HAP-1 (cell line): ENCODE measurements around the gene OR2D3.
"Not testable (repeated sequence)": the region's sequence is repeated elsewhere in the genome, so short reads cannot be mapped to it uniquely, and the experiment has no call there.

Experiments
- DNase-seq, 2 experiments: peaks; one replicate each; pipeline ENCODE4 v3.0.0-alpha.2; 2016 to 2020; ENCODE audit warnings: low spot score in 2 of 2
- H3K27me3 ChIP-seq: fragments of 250-450 bp; sonication (Bioruptor Pico); 2 replicates; pipeline ENCODE4 v1.5.1; 2020; ENCODE audit warnings: low read depth, mild to moderate bottlenecking, moderate library complexity
- H3K36me3 ChIP-seq: fragments of 250-450 bp; sonication (Bioruptor Pico); replicated peaks from 2 replicates; pipeline ENCODE4 v1.5.1; 2020; ENCODE audit warnings: mild to moderate bottlenecking
- H3K4me1 ChIP-seq: fragments of 250-450 bp; sonication (Bioruptor Pico); 2 replicates; pipeline ENCODE4 v1.5.1; 2020; ENCODE audit warnings: mild to moderate bottlenecking
- H3K4me3 ChIP-seq: fragments of 250-450 bp; sonication (Bioruptor Pico); 2 replicates; pipeline ENCODE4 v1.5.1; 2020; ENCODE audit warnings: mild to moderate bottlenecking, moderate library complexity
- H3K9me3 ChIP-seq: fragments of 250-450 bp; sonication (Bioruptor Pico); 2 replicates; pipeline ENCODE4 v1.5.1; 2020; ENCODE audit warnings: mild to moderate bottlenecking, moderate library complexity
- in situ Hi-C: fragments of 300-500 bp; cut with MboI; formaldehyde crosslinking; loops from 3 replicates; pipeline ENCODE4 v1.14.3; 2020; ENCODE audit warnings: low sequenced_read_pairs, inconsistent platforms, mixed read lengths

The OR2D3 gene

GRCh38 chr11:6920702-6921101 is at the start of gene OR2D3:
Gene OR2D3 (plus strand): TSS chr11:6921002. CDS start chr11:6921002, 0 bp downstream.
- in situ Hi-C loops = no loop called here

GRCh38 chr11:6871278-6871677 is 49.5 kb upstream of the OR2D3 start:
- Histone ChIP-seq H3K4me3 (no peak overlapping the region), H3K27me3 (no peaks in the 10 kb centered on the region; the same call in 1 of the 2 replicates), H3K36me3 (no peaks in the 10 kb centered on the region), H3K9me3 (no peaks in the 10 kb centered on the region), H3K4me1 (no peaks in the 10 kb centered on the region)
- no peak for DNase-seq
- in situ Hi-C loops = no loop called here

More at GRCh38 chr11:6920702-6921101, at the start of gene OR2D3:
- Histone ChIP-seq H3K4me3 (no peak within 1 kb of the TSS), H3K27me3 (no peaks in the 10 kb centered on the region), H3K36me3 (no peaks in the 10 kb centered on the region), H3K4me1 (no peaks in the 10 kb centered on the region; the same call in 1 of the 2 replicates), H3K9me3 (no peaks in the 10 kb centered on the region)
- DNase-seq = no peak

- no peak for DNase-seq
- no peaks in the 10 kb centered on the region for H3K4me1 ChIP-seq
- no peak overlapping the region for H3K4me3 ChIP-seq
- no peaks in the 10 kb centered on the region for H3K9me3 ChIP-seq
- no peaks in the 10 kb centered on the region for H3K36me3 ChIP-seq
- in situ Hi-C loops = no loop called here
- no peaks in the 10 kb centered on the region for H3K27me3 ChIP-seq
These were observed 45.0 kb upstream of the OR2D3 start for GRCh38 chr11:6875761-6876160.

GRCh38 chr11:6876325-6876724 is 44.5 kb upstream of the OR2D3 start, which contains the start of gene OR10A4:
Gene OR10A4 (plus strand): TSS chr11:6876625. CDS start chr11:6876648, 23 bp downstream.
- H3K4me3 ChIP-seq = no peak within 1 kb of the TSS
- H3K9me3 ChIP-seq = no peaks in the 10 kb centered on the region
- H3K4me1 ChIP-seq = no peaks in the 10 kb centered on the region
- DNase-seq = no peak
- in situ Hi-C loops = no loop called here
- H3K36me3 ChIP-seq = no peaks in the 10 kb centered on the region
- no peaks in the 10 kb centered on the region for H3K27me3 ChIP-seq

GRCh38 chr11:6876914-6877313 is 43.9 kb upstream of the OR2D3 start:
- Histone ChIP-seq H3K4me3 (no peak overlapping the region), H3K27me3 (no peaks in the 10 kb centered on the region), H3K4me1 (no peaks in the 10 kb centered on the region), H3K36me3 (no peaks in the 10 kb centered on the region), H3K9me3 (no peaks in the 10 kb centered on the region)
- no peak for DNase-seq
- in situ Hi-C loops = no loop called here

- in situ Hi-C loops = no loop called here
- DNase-seq = no peak
These were observed 38.1 kb upstream of the OR2D3 start for GRCh38 chr11:6882751-6883150.

GRCh38 chr11:6887711-6888110 is 33.1 kb upstream of the OR2D3 start:
- H3K36me3 ChIP-seq, H3K4me1 ChIP-seq, H3K9me3 ChIP-seq, DNase-seq, H3K4me3 ChIP-seq, H3K27me3 ChIP-seq, in situ Hi-C loops: not testable (repeated sequence)

More at GRCh38 chr11:6882751-6883150, 38.1 kb upstream of the OR2D3 start:
- Histone ChIP-seq H3K4me3 (no peak overlapping the region), H3K27me3 (no peaks in the 10 kb centered on the region), H3K9me3 (no peaks in the 10 kb centered on the region), H3K4me1 (no peaks in the 10 kb centered on the region), H3K36me3 (no peaks in the 10 kb centered on the region)

GRCh38 chr11:6888830-6889229 is 32.0 kb upstream of the OR2D3 start:
- Histone ChIP-seq H3K27me3 (peaks cover 5% of the 10 kb centered on the region; the same call in 1 of the 2 replicates), H3K9me3 (no peaks in the 10 kb centered on the region), H3K36me3 (no peaks in the 10 kb centered on the region), H3K4me1 (no peaks in the 10 kb centered on the region), H3K4me3 (no peak overlapping the region)
- in situ Hi-C loops = no loop called here
- no peak for DNase-seq

GRCh38 chr11:6889835-6890234 is 31.0 kb upstream of the OR2D3 start:
- DNase-seq = no peak
- H3K4me1 ChIP-seq = no peaks in the 10 kb centered on the region
- no peaks in the 10 kb centered on the region for H3K9me3 ChIP-seq
- no peaks in the 10 kb centered on the region for H3K36me3 ChIP-seq
- in situ Hi-C loops = no loop called here
- H3K4me3 ChIP-seq = no peak overlapping the region
- H3K27me3 ChIP-seq = peaks cover 5% of the 10 kb centered on the region; the same call in 1 of the 2 replicates

GRCh38 chr11:6892400-6892799 is 28.4 kb upstream of the OR2D3 start, which contains the start of gene OR2D2:
Gene OR2D2 (minus strand): TSS chr11:6892500. CDS start chr11:6892500, 0 bp downstream.
- in situ Hi-C loops = no loop called here
- Histone ChIP-seq H3K4me3 (no peak within 1 kb of the TSS), H3K36me3 (no peaks in the 10 kb centered on the region), H3K9me3 (no peaks in the 10 kb centered on the region), H3K27me3 (peaks cover 5% of the 10 kb centered on the region; the same call in 1 of the 2 replicates), H3K4me1 (no peaks in the 10 kb centered on the region)
- DNase-seq = no peak

GRCh38 chr11:6894097-6894496 is 26.7 kb upstream of the OR2D3 start:
- in situ Hi-C loops = no loop called here
- no peak for DNase-seq
- Histone ChIP-seq H3K4me3 (no peak overlapping the region), H3K9me3 (no peaks in the 10 kb centered on the region), H3K4me1 (no peaks in the 10 kb centered on the region), H3K27me3 (peaks cover 5% of the 10 kb centered on the region; the same call in 1 of the 2 replicates), H3K36me3 (no peaks in the 10 kb centered on the region)

- DNase-seq = no peak
- H3K9me3 ChIP-seq = no peaks in the 10 kb centered on the region
- H3K4me1 ChIP-seq = no peaks in the 10 kb centered on the region; the same call in 1 of the 2 replicates
- no peaks in the 10 kb centered on the region for H3K36me3 ChIP-seq
- H3K27me3 ChIP-seq = peaks cover 5% of the 10 kb centered on the region; the same call in 1 of the 2 replicates
- in situ Hi-C loops = no loop called here
- no peak overlapping the region for H3K4me3 ChIP-seq
These were observed 25.8 kb upstream of the OR2D3 start for GRCh38 chr11:6895010-6895409.

GRCh38 chr11:6898911-6899310 is 21.9 kb upstream of the OR2D3 start:
- in situ Hi-C loops = no loop called here
- peaks cover 7% of the 10 kb centered on the region; the same call in 1 of the 2 replicates for H3K4me1 ChIP-seq
- H3K36me3 ChIP-seq = no peaks in the 10 kb centered on the region
- no peaks in the 10 kb centered on the region for H3K9me3 ChIP-seq
- no peak overlapping the region for H3K4me3 ChIP-seq
- H3K27me3 ChIP-seq = no peaks in the 10 kb centered on the region
- DNase-seq = no peak

GRCh38 chr11:6900327-6900999 is 20.3 kb upstream of the OR2D3 start:
- Histone ChIP-seq H3K4me1 (peaks cover 7% of the 10 kb centered on the region; the same call in 1 of the 2 replicates), H3K27me3 (no peaks in the 10 kb centered on the region), H3K4me3 (no peak overlapping the region), H3K36me3 (no peaks in the 10 kb centered on the region), H3K9me3 (no peaks in the 10 kb centered on the region)
- DNase-seq = peak in 1 of 2 experiments; percentile 9
- in situ Hi-C loops = no loop called here
